Cerebellar nuclear complex (tissue), 1 donor: ENCODE measurements around the gene KIF5A.
"Not testable (repeated sequence)": the region's sequence is repeated elsewhere in the genome, so short reads cannot be mapped to it uniquely, and the experiment has no call there.

ENCODE experiments used
- DNase-seq, 2 experiments: peaks; one replicate each; lab custom pipeline; 2025; lab: John Stamatoyannopoulos, UW

Gene KIF5A

GRCh38 chr12:57607958-57608663 is 58.3 kb downstream of the KIF5A start:
- DNase-seq: no peak

GRCh38 chr12:57609101-57609780 is 59.4 kb downstream of the KIF5A start:
- no peak for DNase-seq

GRCh38 chr12:57609781-57610553 is 60.1 kb downstream of the KIF5A start:
- DNase-seq: no peak

- DNase-seq: no peak
Observed at GRCh38 chr12:57610554-57611107, 60.8 kb downstream of the KIF5A start.

- peak in 1 of 2 experiments; percentile 35 for DNase-seq
Observed at GRCh38 chr12:57611108-57611826, 61.4 kb downstream of the KIF5A start, which contains the start of gene ARHGEF25. ARHGEF25 (plus strand) TSS chr12:57611435; CDS start chr12:57611895, 460 bp downstream.

GRCh38 chr12:57611827-57612710 is 62.2 kb downstream of the KIF5A start:
- DNase-seq: peak in 1 of 2 experiments; percentile 51

- DNase-seq: no peak
Observed at GRCh38 chr12:57612711-57613426, 63.0 kb downstream of the KIF5A start.

- DNase-seq: no peak
Observed at GRCh38 chr12:57613427-57614109, 63.7 kb downstream of the KIF5A start.

GRCh38 chr12:57614178-57614947 is 64.5 kb downstream of the KIF5A start:
- DNase-seq: no peak

GRCh38 chr12:57614948-57615500 is 65.2 kb downstream of the KIF5A start:
- DNase-seq: no peak

- no peak for DNase-seq
Observed at GRCh38 chr12:57615637-57616036, 65.8 kb downstream of the KIF5A start.

- no peak for DNase-seq
Observed at GRCh38 chr12:57616383-57617101, 66.7 kb downstream of the KIF5A start.

- DNase-seq: no peak
Observed at GRCh38 chr12:57617942-57618341, 68.1 kb downstream of the KIF5A start.

GRCh38 chr12:57618431-57618830 is 68.6 kb downstream of the KIF5A start:
- not testable (repeated sequence) for DNase-seq

GRCh38 chr12:57618966-57619433 is 69.2 kb downstream of the KIF5A start:
- no peak for DNase-seq

- no peak for DNase-seq
Observed at GRCh38 chr12:57619434-57620244, 69.8 kb downstream of the KIF5A start.
